ENCODE measurements around the gene KLK5.
"Not testable (repeated sequence)": the region's sequence is repeated elsewhere in the genome, so short reads cannot be mapped to it uniquely, and the experiment has no call there.

KLK5 gene, protein sequence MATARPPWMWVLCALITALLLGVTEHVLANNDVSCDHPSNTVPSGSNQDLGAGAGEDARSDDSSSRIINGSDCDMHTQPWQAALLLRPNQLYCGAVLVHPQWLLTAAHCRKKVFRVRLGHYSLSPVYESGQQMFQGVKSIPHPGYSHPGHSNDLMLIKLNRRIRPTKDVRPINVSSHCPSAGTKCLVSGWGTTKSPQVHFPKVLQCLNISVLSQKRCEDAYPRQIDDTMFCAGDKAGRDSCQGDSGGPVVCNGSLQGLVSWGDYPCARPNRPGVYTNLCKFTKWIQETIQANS

DNA sequence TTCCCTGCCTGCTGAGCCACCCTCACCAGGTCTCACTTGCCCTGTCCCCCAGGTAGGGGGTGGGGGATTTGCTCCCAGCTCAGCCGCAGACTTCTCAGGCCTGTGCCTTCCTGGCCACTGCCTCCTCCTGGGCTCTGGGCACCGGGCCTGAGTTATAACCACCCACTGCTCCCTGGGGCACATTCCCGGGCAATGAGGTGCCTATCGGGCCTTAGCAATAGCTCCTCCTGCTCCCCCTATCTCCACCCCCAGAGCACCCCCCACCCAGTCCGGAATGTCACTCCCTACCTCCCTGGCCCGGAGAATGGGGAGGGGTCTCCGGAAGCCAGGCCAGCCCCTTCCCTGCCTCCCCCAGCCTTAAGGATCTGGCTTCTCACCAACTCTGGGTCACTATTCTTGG, at the start of gene KLK5:
KLK5 (minus strand) TSS at position 129 of the 400 bp plus-strand sequence. CDS start 381 bp downstream, outside the sequence.
- DNase-seq (ENCODE audit: low read depth in 1 of 2, low spot score in 1 of 2): no peak

DNA sequence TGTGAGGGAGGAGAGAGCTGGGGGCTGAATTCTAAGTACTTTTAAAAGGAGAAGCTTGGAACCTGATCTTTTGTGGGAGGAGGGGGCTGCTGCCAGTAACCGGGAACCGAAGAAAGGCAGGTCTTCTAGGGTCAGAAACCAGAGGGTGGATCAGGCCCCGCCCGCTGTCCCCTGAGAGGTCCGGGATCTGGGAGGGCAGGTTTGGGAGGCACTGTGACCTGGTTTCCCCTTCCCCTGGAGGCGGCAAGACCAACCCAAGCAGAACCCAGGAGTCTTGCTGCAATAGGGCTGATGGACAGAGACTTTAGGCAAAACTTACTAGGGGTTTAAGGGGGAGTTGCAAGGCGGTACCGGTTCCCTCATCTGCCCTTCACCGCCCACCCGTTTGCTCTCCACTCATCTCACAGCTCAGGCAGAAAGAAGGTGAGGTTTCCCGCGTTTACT, 49.3 kb upstream of the KLK5 start:
- DNase-seq (ENCODE audit: low read depth in 1 of 2, low spot score in 1 of 2): no peak

DNA sequence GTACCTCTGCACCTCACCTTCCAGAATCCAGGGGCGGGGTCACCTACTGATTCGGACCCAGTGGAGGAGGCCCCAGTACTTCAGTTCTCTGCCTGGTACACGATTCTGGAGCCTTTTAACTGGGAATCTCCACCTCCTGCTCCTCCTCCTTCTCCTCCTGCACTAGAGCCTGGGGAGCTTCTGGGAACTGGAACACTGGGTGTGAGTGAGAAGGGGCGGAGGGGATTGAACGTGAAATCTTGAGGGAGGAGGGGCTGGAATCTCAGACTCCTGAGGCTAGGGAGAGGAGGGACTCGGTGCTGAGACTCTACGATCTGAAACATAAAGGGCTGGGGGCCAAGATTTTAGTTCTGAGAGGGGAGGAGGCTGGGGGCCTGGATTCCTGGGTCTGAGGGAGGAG, 48.7 kb upstream of the KLK5 start, which contains the start of gene KLK8:
KLK8 (minus strand) TSS at position 90 of the 400 bp plus-strand sequence. CDS start 437 bp downstream, outside the sequence.
- no peak for DNase-seq (ENCODE audit: low read depth in 1 of 2, low spot score in 1 of 2)

DNA sequence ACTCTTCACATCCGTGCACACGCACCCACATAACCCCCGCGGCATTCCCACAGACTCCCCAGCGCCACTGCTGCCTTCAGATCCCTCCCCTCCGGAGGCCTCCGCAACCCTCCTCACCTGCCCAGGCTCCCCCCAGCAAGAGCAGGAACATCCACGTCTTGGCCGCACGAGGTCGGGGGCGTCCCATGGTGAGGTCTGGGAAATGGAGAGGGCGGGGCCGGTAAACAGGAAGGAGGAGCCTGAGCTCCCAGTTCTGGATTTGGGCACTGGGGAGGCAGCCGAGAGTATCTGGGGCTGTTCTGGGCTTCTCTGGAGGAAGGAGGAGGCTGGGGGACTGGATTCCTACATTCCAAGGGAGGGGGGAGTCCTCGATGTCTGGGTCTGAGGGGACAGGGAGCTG, 48.1 kb upstream of the KLK5 start:
- no peak for DNase-seq (ENCODE audit: low read depth in 1 of 2, low spot score in 1 of 2)

DNA sequence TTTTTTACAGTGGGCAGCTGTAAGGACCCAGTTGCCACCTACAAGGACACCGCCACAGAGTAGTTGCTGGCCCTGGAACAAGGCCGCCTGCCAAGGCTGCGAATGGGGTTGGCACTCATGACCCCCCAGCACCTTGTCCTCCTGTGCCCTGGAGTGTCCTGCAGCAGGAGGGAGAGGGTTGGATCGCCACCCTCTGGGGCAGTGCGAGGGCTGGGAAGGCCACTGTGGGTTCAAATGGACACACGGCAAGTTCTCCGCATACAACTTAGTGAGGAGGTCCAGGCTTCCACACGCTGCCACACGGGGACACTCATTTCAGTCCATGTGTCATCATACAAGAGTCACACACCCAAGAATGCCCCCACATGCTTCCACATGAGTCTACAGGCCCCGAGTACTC, 47.6 kb upstream of the KLK5 start:
- no peak for DNase-seq (ENCODE audit: low read depth in 1 of 2, low spot score in 1 of 2)

DNA sequence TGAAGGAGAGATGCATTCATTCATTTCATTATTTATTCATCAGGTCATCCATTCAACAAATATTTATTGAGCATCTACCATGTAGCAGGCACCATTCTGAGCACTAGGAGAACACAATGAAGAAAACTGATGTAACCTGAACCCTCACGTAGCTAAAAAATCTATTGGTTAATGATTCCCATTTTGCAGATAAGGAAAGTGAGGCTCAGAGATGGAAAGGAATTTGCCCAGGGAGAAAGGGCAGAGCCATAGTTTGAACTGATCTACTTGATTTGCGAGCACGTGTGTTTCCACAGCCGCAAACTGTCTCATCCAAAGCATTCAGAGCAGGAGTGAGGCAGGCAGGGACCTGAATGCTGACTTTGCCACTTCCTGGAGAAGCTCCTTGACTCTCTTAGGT, 45.8 kb upstream of the KLK5 start:
- DNase-seq (ENCODE audit: low read depth in 1 of 2, low spot score in 1 of 2): no peak

DNA sequence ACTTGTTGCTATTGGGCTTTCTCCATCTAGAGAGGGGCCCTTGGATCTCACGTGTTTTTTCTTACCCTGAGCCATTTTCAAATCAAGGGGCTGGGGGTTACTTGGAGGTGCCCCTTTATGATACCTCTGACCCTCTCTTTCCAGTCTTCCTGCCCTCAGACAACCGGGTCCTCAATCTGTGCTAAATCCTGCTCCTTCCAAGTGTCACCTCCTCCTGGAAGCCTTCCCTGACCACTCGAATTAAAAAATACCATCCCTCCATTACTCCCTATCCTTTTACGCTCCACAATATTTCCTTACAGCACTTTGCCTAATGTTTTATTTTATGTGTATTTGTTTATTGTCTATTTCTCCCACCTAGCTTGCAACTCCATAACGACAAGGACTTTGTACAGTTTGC, 45.2 kb upstream of the KLK5 start:
- DNase-seq (ENCODE audit: low read depth in 1 of 2, low spot score in 1 of 2): no peak

DNA sequence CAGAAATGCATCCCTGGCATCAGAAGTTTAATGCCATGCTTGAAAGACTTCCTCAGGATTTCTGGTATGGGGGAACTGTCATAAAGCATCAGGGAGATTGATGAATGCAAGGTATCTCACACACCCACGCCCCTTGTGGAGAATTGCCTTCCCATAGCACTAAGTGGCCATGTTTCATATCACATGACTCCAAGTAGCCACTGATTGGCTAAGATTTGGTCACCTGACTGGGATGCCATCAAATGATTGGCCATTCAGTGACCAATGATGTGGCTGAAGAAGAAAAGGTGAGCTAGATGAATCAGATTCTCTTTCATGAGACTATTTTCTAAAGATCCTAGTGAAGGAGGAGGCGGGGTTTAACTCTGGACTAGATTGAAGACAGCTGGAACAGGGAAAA, 41.3 kb upstream of the KLK5 start:
- no peak for DNase-seq (ENCODE audit: low read depth in 1 of 2, low spot score in 1 of 2)

DNA sequence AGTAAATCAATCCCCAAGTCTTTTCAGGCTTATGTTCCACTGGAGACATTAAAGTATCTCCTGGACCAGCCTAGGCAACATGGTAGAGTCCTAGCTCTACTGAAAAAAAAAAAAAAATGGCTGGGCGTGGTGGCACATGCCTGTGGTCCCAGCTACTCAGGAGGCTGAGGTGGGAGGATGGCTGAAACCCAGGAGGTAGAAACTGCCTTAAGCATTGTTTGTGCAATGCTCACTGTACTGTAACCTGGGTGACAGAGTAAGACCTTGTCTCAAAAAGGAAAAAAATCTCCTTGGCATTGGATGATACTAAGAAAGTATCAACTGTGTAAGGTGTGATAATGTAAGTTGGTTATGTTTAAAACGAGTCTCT, 39.8 kb upstream of the KLK5 start:
- DNase-seq (ENCODE audit: low read depth in 1 of 2, low spot score in 1 of 2): no peak

DNA sequence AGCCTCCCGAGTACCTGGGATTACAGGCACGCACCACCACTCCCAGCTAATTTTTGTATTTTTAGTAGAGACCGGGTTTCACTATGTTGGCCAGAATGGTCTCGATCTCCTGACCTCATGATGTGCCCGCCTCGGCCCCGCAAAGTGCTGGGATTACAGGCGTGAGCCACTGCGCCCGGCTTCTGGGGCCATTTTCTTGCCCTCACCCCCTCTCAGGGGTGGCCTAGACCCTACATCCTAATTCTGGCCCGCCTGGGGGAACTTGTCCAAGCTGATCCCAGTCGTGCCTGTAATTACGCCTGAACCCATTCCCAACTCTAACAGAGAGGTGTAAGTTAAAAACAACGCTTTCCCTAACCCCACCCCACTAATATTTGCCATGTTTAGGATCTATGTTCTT, 31.6 kb upstream of the KLK5 start:
- not testable (repeated sequence) for DNase-seq (ENCODE audit: low read depth in 1 of 2, low spot score in 1 of 2)

DNA sequence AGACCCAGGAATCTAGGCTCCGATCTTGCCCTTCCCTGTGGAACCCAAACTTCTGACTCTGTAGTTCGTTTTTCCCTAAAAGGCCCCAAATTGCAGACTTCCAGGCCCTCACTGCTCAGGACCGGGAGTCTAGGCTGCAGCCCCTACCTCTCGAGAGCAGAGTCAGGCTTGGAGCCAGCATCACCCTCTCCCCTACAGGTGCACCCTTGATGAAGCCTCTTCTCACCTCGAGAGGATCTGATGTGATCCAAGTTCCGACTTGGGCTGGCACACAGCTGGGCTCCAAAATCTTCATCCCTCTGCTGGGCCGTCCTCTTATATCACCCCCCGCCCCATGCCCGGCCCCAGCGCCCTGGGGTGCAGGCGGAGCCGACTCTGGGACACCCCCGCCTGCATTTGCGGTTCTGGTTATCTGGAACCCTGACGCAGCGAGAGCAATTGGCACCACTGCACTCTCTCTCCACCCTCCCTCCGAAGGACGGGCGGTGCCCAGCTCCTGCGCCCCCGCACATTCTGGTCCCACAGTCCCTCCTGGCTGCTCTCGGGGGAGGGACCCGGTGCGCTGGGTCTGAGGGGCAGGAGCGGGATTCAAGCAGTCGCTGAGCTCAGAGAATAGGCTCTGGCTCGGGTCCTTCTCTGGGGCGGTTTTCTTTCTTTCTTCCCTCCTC, 30.9 kb upstream of the KLK5 start, which contains the start of gene KLK7:
KLK7 (minus strand) TSS at position 293 of the 668 bp plus-strand sequence. CDS start 1,518 bp downstream, outside the sequence.
- no peak for DNase-seq (ENCODE audit: low read depth in 1 of 2, low spot score in 1 of 2)

DNA sequence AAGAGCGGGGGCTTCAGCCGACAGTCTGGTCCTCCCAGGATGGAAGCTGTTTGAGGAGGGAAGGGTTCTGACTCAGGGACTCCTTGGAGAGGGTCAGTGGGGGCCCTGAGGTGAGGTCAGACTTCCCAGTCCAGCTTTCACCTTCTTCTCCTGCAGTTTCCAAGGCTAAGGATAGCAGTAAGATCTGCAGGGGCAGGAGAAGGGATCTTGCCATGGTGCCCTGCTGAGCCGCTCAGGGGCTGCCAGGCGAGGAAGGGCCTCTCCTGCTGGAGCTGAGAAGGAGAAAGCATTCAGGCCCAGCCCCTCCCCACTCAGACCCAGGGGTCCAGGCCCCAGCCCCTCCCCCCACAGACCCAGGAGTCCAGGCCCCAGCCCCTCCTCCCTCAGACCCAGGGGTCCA, 29.3 kb upstream of the KLK5 start:
- no peak for DNase-seq (ENCODE audit: low read depth in 1 of 2, low spot score in 1 of 2)

DNA sequence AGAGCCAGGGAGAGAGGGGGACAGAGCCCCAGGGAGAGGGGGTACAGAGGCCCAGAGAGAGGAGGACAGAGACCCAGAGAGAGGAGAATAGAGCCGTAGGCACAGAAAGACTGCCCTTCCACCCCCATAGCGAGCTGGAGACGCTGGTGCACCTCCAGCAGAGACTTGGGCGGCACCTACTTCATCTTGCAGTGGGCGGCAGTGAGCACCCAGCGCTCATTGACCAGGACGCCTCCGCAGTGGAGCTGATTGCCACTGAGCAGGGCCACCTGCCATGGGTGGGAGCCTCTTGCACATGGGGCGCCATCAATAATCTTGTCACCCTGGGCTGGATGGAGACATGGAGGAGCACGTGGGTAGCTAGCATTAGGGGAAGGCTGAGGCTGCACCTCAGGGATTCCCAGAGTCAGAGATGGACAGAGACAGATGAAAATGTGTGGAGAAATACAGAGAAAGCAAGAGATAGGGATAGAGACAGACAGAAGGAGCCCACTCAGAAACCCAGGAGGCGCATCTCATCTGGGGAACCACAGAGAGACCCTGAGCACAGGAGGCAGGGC, 28.8 kb upstream of the KLK5 start:
- no peak for DNase-seq (ENCODE audit: low read depth in 1 of 2, low spot score in 1 of 2)

DNA sequence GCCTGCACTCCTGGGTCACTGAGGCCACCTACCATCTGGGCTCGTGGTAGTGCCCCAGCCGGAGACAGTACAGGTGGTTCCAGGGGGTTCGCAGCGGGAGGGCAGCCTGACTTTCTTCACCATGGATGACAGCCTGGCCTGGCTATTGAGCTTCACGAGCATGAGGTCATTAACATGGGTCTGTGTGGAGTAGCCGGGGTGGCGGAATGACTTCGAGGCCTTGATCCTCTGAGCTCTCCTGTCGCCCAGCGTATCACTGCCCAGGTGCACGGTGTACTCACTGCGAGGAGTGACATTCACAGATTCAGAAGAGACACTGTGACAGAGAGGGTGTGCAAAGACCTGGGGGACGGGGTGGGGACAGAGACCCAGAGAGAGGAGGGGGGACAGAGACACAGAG, 27.4 kb upstream of the KLK5 start:
- no peak for DNase-seq (ENCODE audit: low read depth in 1 of 2, low spot score in 1 of 2)

DNA sequence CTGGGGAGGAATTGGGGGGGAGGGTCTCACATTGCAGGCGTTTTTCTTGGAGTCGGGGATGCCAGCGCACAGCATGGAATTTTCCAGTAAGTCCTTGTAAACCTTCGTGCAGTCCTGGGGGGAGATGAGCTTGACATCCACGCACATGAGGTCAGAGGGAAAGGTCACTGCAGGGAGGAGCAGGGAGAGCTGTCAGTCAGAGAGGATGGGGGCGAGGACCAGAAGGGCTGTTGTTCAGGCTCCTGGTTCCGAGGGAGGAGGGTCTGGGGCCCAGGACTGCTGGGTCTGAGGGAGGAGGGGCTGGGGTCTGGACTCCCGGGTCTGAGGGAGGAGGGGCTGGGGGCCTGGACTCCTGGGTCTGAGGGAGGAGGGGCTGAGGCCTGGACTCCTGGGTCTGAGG, 26.9 kb upstream of the KLK5 start:
- no peak for DNase-seq (ENCODE audit: low read depth in 1 of 2, low spot score in 1 of 2)

DNA sequence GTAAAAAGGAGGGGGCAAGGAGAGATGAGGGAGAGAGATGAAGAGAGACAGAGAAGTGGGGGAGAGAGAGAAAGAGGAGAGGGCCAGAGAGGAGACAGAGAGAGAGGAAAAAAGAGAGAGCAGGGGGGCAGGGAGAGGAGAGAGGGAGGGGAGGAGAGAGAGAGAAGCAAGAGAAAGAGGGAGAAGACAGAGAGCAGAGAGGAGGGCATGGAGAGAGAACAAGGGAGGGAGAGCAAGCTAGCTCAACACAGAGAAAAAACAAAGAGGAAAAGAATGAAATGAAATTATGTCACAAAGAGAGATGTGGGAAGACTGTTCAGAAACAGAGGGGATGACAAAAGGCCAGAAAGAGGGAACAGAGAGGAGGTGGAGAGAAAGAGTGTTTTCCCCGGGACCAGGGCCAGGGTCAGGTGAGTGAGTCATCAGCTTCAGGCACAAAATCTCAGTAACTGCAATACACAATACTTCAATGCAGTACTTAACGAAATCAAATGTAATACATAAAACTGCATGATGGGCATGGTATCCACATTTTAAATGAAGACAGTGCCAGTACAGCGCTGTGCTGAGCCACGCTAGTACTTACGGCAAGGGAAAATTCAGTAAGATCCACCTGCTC, 26.0 kb upstream of the KLK5 start:
- DNase-seq (ENCODE audit: low read depth in 1 of 2, low spot score in 1 of 2): no peak

DNA sequence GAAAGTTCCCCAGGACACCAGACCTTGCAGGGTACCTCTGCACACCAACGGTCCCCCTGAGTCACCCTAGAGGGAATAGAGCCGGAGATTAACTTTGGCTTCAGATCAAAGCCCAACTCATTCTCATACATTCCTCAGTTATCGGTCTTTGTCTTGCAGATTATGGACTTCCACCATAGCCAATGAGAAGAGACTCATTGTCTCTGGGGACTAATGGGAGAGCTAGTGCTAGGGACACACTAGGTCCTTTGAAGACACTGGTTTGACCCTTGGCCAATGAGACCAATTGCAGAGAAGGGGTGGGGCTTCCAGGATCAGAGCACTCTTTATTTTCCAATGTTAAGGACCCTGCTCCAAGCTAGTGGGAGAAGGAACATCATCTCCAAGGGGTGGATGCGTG, 24.8 kb upstream of the KLK5 start:
- DNase-seq (ENCODE audit: low read depth in 1 of 2, low spot score in 1 of 2): no peak

DNA sequence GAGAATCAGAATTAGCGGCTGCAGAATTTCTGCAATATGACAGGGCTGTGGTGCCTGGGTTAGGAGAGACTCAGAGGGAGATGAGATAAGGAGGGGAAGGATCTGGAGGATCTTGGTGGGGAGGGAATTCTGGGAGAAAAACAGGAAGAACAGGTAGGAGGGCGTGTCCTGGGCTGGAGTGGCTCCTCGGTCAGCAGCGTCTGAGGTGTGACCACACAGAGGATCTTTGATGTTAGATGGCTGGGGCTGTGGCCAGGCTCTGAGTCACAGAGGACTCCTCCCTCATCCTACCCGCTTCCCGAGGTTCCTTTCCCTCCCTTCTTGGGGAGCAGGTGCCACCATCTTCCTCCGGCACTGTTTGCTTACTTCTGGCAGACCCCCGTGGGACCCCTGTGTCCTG, 22.9 kb upstream of the KLK5 start:
- DNase-seq (ENCODE audit: low read depth in 1 of 2, low spot score in 1 of 2): no peak

DNA sequence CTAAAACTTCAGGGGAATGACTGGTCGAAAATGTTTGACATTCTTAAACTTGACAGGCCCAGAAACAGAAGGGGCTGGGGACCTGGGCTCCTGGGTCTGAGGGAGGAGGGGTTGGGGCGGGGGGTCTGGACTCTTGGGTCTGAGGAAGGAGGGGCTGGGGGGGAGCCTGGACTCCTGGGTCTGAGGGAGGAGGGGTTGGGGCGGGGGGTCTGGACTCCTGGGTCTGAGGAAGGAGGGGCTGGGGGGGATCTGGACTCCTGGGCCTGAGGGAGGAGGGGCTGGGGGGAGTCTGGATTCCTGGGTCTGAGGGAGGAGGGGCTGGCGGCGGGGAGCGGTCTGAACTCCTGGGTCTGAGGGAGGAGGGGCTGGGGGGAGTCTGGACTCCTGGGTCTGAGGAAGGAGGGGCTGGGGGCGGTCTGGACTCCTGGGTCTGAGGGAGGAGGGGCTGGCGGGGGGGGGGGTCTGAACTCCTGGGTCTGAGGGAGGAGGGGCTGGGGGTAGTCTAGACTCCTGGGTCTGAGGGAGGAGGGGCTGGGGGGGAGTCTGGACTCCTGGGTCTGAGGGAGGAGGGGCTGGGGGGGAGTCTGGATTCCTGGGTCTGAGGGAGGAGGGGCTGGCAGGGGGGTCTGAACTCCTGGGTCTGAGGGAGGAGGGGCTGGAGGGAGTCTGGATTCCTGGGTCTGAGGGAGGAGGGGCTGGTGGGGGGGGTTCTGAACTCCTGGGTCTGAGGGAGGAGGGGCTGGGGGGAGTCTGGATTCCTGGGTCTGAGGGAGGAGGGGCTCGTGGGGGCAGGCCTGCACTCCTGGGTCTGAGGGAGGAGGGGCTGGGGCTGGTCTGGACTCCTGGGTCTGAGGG, 22.1 kb upstream of the KLK5 start:
- no peak for DNase-seq (ENCODE audit: low read depth in 1 of 2, low spot score in 1 of 2)

DNA sequence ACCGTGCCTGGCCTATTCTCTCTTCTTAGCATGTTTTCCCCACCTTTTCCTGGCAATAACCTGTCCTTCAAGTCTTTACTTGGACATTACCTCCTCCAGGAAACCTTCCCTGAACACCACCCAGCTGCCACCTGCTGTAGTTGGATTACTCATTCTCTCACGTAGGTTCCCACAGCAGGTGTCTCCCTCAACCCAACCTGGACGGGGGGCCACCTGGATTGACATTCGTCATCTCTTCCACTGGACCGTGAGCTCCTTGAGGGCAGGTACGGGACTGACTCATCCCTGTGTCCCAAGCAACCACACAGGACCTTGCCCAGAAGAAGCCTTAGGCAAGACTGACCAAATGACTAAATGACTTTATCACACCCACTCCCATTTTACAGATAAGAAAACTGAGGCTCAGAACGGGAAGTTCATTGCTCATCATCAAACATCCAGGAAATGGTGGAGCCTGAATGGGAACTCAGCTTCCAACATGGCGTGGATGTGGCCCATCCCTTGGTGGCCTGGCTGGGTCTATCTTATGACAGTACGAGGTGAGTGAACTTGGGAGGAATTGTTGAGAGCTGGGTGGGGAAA, 20.0 kb upstream of the KLK5 start:
- no peak for DNase-seq (ENCODE audit: low read depth in 1 of 2, low spot score in 1 of 2)

DNA sequence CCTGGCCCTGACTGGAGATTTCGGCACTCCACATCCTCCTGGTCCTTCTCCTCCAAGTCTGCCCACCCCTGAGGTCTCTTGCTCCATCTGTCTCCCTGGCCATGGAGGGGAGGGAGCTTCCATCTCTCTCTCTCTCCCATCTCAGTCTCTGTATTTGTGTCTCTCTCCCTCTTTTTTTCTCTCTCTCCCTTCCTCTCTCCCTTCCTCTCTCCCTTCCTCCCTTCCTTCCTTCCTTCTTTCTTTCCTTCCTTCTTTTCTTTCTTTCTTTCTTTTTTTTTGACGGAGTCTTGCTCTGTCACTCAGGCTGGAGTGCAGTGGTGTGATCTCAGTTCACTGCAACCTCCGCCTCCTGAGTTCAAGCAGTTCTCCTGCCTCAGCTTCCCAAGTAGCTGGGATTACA, 17.0 kb upstream of the KLK5 start:
- DNase-seq (ENCODE audit: low read depth in 1 of 2, low spot score in 1 of 2): not testable (repeated sequence)
